GM12878 (cell line): ENCODE measurements around the gene MRS2. TPM values are rescaled to one million over a fixed set of nuclear protein-coding genes. Genes with fewer than 3 reads are reported as not detected.

Experiments used
- ATAC-seq: fragments of 200-7000 bp; cut with Tn5 transposase; 3 replicates; pipeline ENCODE4 v1.9.1; 2020; ENCODE audit warnings: mild to moderate bottlenecking, moderate library complexity
- BruUV-seq: library from RNA; stranded (reverse); fragments of 400-500 nt; replicated peaks from 2 replicates; lab custom pipeline; 2021; lab: Mats Ljungman, UMichigan
- CTCF ChIA-PET: fragments of 300-600 bp; sonication (Branson Sonifier 250); formaldehyde crosslinking; extraction: SDS; loops from one replicate; lab custom pipeline; 2021; ENCODE audit warnings: inconsistent platforms; lab: Yijun Ruan, JAX
- POLR2A ChIA-PET: fragments of 350-600 bp; formaldehyde crosslinking; extraction: SDS; loops from one replicate; lab custom pipeline; 2021; ENCODE audit warnings: inconsistent platforms; lab: Charles Lee
- RAD21 ChIA-PET: fragments of 300-600 bp; sonication (Branson Sonifier 250); formaldehyde crosslinking; loops from one replicate; lab custom pipeline; 2023; ENCODE audit warnings: antibody characterized with exemption; ENCODE audit not compliant: unreplicated experiment; lab: Charles Lee
- SMC1A ChIA-PET: fragments of 300-600 bp; sonication (Branson Sonifier 250); formaldehyde crosslinking; loops from one replicate; lab custom pipeline; 2023; ENCODE audit not compliant: unreplicated experiment, uncharacterized antibody; lab: Charles Lee
- DNase-seq: peaks from one replicate; pipeline ENCODE4 v3.0.0-alpha.2; 2011; ENCODE audit warnings: low read depth, low spot score
- FAIRE-seq: peaks from 3 replicates; lab custom pipeline; 2011; peaks lifted over from hg19 to GRCh38; lab: Jason Lieb, UNC
- H2AFZ ChIP-seq: 2 replicates; pipeline ENCODE4 v1.6.0; 2011; ENCODE audit warnings: low read depth, low read length, control low read depth; ENCODE audit not compliant: control insufficient read depth
- H3K27ac ChIP-seq: 2 replicates; pipeline ENCODE4 v1.5.1; 2011; ENCODE audit warnings: control low read depth; ENCODE audit not compliant: control insufficient read depth, insufficient read depth
- H3K27me3 ChIP-seq, 2 experiments: replicated peaks in 1 of 2; 2 replicates each; pipeline versions ENCODE4 v1.6.0 to v1.6.1; 2011; ENCODE audit warnings: low read length in 1 of 2; ENCODE audit not compliant: control insufficient read depth in 2 of 2, insufficient read depth in 2 of 2
- H3K36me3 ChIP-seq, 2 experiments: 2 replicates each; pipeline ENCODE4 v1.5.1; 2011; ENCODE audit warnings: low read length in 1 of 2; ENCODE audit not compliant: control insufficient read depth in 2 of 2, insufficient read depth in 2 of 2
- H3K4me1 ChIP-seq: 2 replicates; pipeline ENCODE4 v1.6.1; 2011; ENCODE audit warnings: mild to moderate bottlenecking, low read length, moderate library complexity, mixed read lengths; ENCODE audit not compliant: control insufficient read depth, insufficient read depth
- H3K4me2 ChIP-seq: 2 replicates; pipeline ENCODE4 v1.6.0; 2011; ENCODE audit warnings: control low read depth; ENCODE audit not compliant: control insufficient read depth, insufficient read depth
- H3K4me3 ChIP-seq: fragments of 200-600 bp; sonication (generic); 2 replicates; pipeline ENCODE4 v1.5.1; 2016
- H3K79me2 ChIP-seq: 2 replicates; pipeline ENCODE4 v1.6.0; 2011; ENCODE audit warnings: low read length; ENCODE audit not compliant: control insufficient read depth, insufficient read depth
- H3K9ac ChIP-seq: 2 replicates; pipeline ENCODE4 v1.8.0; 2011; ENCODE audit warnings: low read length, control low read depth, mixed read lengths; ENCODE audit not compliant: control insufficient read depth, insufficient read depth
- H3K9me3 ChIP-seq: replicated peaks from 3 replicates; pipeline ENCODE4 v1.5.1; 2011; ENCODE audit warnings: mild to moderate bottlenecking, low read length; ENCODE audit not compliant: control insufficient read depth, insufficient read depth
- H4K20me1 ChIP-seq: 2 replicates; pipeline ENCODE4 v1.6.0; 2011; ENCODE audit not compliant: control insufficient read depth, insufficient read depth
- BHLHE40 ChIP-seq, 2 experiments: fragments of 450-650 bp in 1 of 2; IDR thresholded peaks; 2 replicates each; pipeline ENCODE4 v1.6.1; 2011 to 2017; ENCODE audit warnings: low read depth in 2 of 2, borderline replicate concordance in 1 of 2, improper control_type of control experiment in 1 of 2, low read length in 1 of 2, mild to moderate bottlenecking in 1 of 2
- E4F1 ChIP-seq: fragments of 450-650 bp; IDR thresholded peaks from 2 replicates; pipeline ENCODE4 v1.6.1; 2018; ENCODE audit warnings: borderline replicate concordance, mild to moderate bottlenecking; ENCODE audit not compliant: partially characterized antibody
- HCFC1 ChIP-seq: fragments of 150-350 bp; IDR thresholded peaks from 2 replicates; pipeline ENCODE4 v1.6.1; 2014; ENCODE audit warnings: low read length
- HDAC2 ChIP-seq: fragments of 200-600 bp; sonication (generic); IDR thresholded peaks from 2 replicates; pipeline ENCODE4 v1.6.1; 2017
- HDAC6 ChIP-seq: fragments of 200-600 bp; sonication (generic); IDR thresholded peaks from one replicate; pipeline ENCODE4 v1.8.0; 2017; ENCODE audit warnings: antibody characterized with exemption; ENCODE audit not compliant: unreplicated experiment
- IRF5 ChIP-seq: fragments of 450-650 bp; IDR thresholded peaks from 2 replicates; pipeline ENCODE4 v1.6.1; 2017; ENCODE audit warnings: borderline replicate concordance
- KLF5 ChIP-seq: fragments of 450-650 bp; IDR thresholded peaks from 2 replicates; pipeline ENCODE4 v1.6.1; 2014; ENCODE audit warnings: mild to moderate bottlenecking; ENCODE audit not compliant: partially characterized antibody
- MEF2A ChIP-seq: IDR thresholded peaks from 2 replicates; pipeline ENCODE4 v1.6.1; 2011; ENCODE audit warnings: low read depth, mild to moderate bottlenecking, low read length, moderate library complexity; ENCODE audit not compliant: insufficient read depth
- PBX3 ChIP-seq: IDR thresholded peaks from 2 replicates; pipeline ENCODE4 v1.6.1; 2011; ENCODE audit warnings: mild to moderate bottlenecking, low read depth, low read length, moderate library complexity; ENCODE audit not compliant: insufficient replicate concordance
- SP1 ChIP-seq: IDR thresholded peaks from one replicate; pipeline ENCODE4 v1.6.1; 2011; ENCODE audit warnings: low read depth, low read length
- SUPT20H ChIP-seq: IDR thresholded peaks from 2 replicates; pipeline ENCODE4 v1.6.1; 2011; ENCODE audit warnings: low read depth, mild to moderate bottlenecking, low read length, moderate library complexity, borderline replicate concordance; ENCODE audit not compliant: control insufficient read depth
- SUZ12 ChIP-seq: fragments of 200-600 bp; sonication (generic); IDR thresholded peaks from one replicate; pipeline ENCODE4 v1.6.1; 2018; ENCODE audit warnings: antibody characterized with exemption, mild to moderate bottlenecking; ENCODE audit not compliant: unreplicated experiment
- ZBTB11 ChIP-seq: fragments of 450-650 bp; formaldehyde crosslinking; IDR thresholded peaks from 2 replicates; pipeline ENCODE4 v1.5.0; 2022; ENCODE audit warnings: mild to moderate bottlenecking, missing genetic modification characterization
- WGBS: methylation state at CpG from one replicate; pipeline ENCODE4 v1.1.6; 2016; ENCODE audit warnings: low lambda C conversion rate; ENCODE audit not compliant: insufficient replicate concordance, insufficient coverage; ENCODE audit errors: missing lambda C conversion rate; 5-methylcytosine and 5-hydroxymethylcytosine counted together
- in situ Hi-C: fragments of 300-500 bp; cut with MboI; formaldehyde crosslinking; loops from 9 replicates; pipeline ENCODE4 v1.14.3; 2018; ENCODE audit warnings: mixed read lengths
- intact Hi-C: fragments of 100-400 bp; cut with micrococcal nuclease; formaldehyde crosslinking; loops from one replicate; pipeline ENCODE4 v1.14.2; 2022; ENCODE audit not compliant: unreplicated experiment
- polyA plus RNA-seq, 11 experiments: library from polyadenylated mRNA; depleted of rRNA in 4 of 11; unstranded in 6 of 11; stranded (reverse) in 5 of 11; fragments of >200 nt; fragmentation: Nextera tagmentation in 4 of 11; fragmentation: Illumina TruSeq in 1 of 11; extraction: Ambion mirVana in 4 of 11; extraction: Trizol in 1 of 11; gene quantifications; 1 replicate in 1 of 11; 2 replicates in 10 of 11; pipeline versions ENCODE4 v1.2.1 to v1.2.3, GENCODE V29; 2011 to 2016; ENCODE audit warnings: inconsistent platforms in 2 of 11, missing spikeins in 2 of 11, low read depth in 1 of 11
- total RNA-seq, 4 experiments: library from RNA; depleted of rRNA in 3 of 4; stranded (reverse); fragments of >200 nt in 3 of 4; fragmentation: Illumina TruSeq in 1 of 4; extraction: Trizol in 1 of 4; gene quantifications; 2 replicates each; pipeline versions ENCODE4 v1.2.1 to v1.2.3, GENCODE V29; 2013 to 2021

MRS2 gene
- total and polyA plus RNA-seq, 10 of the 15 experiments (the other 5 are each of a cell fraction or from before 2014, with no cell fraction given) = 7.5 to 29.9 (median 24.2) TPM

- Histone ChIP-seq H3K36me3 (no peaks in the 10 kb centered on the region), H2AFZ (no peak overlapping the region), H3K27ac (no peak overlapping the region), H3K79me2 (no peaks in the 10 kb centered on the region), H3K27me3 (no peaks in the 10 kb centered on the region; a peak in 1 of 4 replicates), H3K9ac (no peak overlapping the region), H4K20me1 (no peaks in the 10 kb centered on the region), H3K4me3 (no peak overlapping the region), H3K9me3 (no peaks in the 10 kb centered on the region), H3K4me2 (no peak overlapping the region), H3K4me1 (no peaks in the 10 kb centered on the region)
- 36% methylated on average over 9 of the region's 9 CpGs for WGBS
- intact Hi-C loops (no loop called here), in situ Hi-C loops (no loop called here)
- CTCF ChIA-PET = no interaction called here
- DNase-seq (no peak), FAIRE-seq (no peak), ATAC-seq (no peak)
- BruUV-seq = no TSS peak
- RAD21 ChIA-PET = no interaction called here
- POLR2A ChIA-PET = no interaction called here
- SMC1A ChIA-PET = no interaction called here
- no peak for TF ChIP-seq SP1
- no peak for TF ChIP-seq PBX3
- no peak for TF ChIP-seq E4F1
- no peak for TF ChIP-seq ZBTB11 (CRISPR knock-in tag)
- TF ChIP-seq SUPT20H = no peak
- TF ChIP-seq KLF5 = no peak
- TF ChIP-seq HCFC1 = no peak
- TF ChIP-seq IRF5 = no peak
- no peak for TF ChIP-seq BHLHE40 (IDR thresholded peaks at IDR 0.05; ENCODE audit: borderline replicate concordance in 1 of 2, low read depth in 2 of 2, low read length in 1 of 2)
- no peak for TF ChIP-seq SUZ12
- TF ChIP-seq HDAC6 = no peak
- TF ChIP-seq MEF2A = no peak
- TF ChIP-seq HDAC2 = no peak
Observed at GRCh38 chr6:24448828-24449525, 46.2 kb downstream of the MRS2 start.
